Neural crest cell (in vitro differentiated cells): ENCODE measurements around the gene SLC9A7. TPM values are rescaled to one million over a fixed set of nuclear protein-coding genes. Genes with fewer than 3 reads are reported as not detected.

ENCODE experiments used
- DNase-seq: peaks from one replicate; pipeline ENCODE4 v3.0.0; 2021; ENCODE audit warnings: low read depth, mixed read lengths, low spot score
- H3K27ac Mint-ChIP-seq: one replicate; pipeline ENCODE4 v1.8.0; 2021; ENCODE audit warnings: mild to moderate bottlenecking, mixed read lengths; ENCODE audit not compliant: unreplicated experiment
- H3K27me3 Mint-ChIP-seq: 2 replicates; pipeline ENCODE4 v1.8.0; 2021; ENCODE audit warnings: low read depth, mild to moderate bottlenecking, mixed read lengths
- H3K36me3 Mint-ChIP-seq: 2 replicates; pipeline ENCODE4 v1.8.0; 2021; ENCODE audit warnings: low read depth, mild to moderate bottlenecking, mixed read lengths
- H3K4me1 Mint-ChIP-seq: 2 replicates; pipeline ENCODE4 v1.8.0; 2021; ENCODE audit warnings: mixed read lengths
- H3K4me3 Mint-ChIP-seq: one replicate; pipeline ENCODE4 v1.8.0; 2021; ENCODE audit warnings: mild to moderate bottlenecking, mixed read lengths
- H3K9me3 Mint-ChIP-seq: 2 replicates; pipeline ENCODE4 v1.8.0; 2021; ENCODE audit warnings: mixed read lengths
- long read RNA-seq: library from polyadenylated mRNA; unstranded; transcript quantifications from one replicate; pipeline ENCODE4 v2.0.0, GENCODE V29; 2020
- total RNA-seq: library from RNA; stranded (reverse); gene quantifications from 2 replicates; pipeline ENCODE4 v1.2.1, GENCODE V29; 2021
- TF ChIP-seq, protein P1 (sequence below): fragments of 200-600 bp; sonication (generic); conservative IDR thresholded peaks from 2 replicates; pipeline ENCODE4 v1.5.0; 2021; ENCODE audit warnings: antibody characterized with exemption, mild to moderate bottlenecking

SLC9A7 gene
- total RNA-seq: 4.2 and 4.3 TPM in 2 replicates
- long read RNA-seq, partial matches to known transcripts: 0 of 3 reads
- long read RNA-seq, other reads (novel, unspliced or antisense): 3 of 3 reads

DNA sequence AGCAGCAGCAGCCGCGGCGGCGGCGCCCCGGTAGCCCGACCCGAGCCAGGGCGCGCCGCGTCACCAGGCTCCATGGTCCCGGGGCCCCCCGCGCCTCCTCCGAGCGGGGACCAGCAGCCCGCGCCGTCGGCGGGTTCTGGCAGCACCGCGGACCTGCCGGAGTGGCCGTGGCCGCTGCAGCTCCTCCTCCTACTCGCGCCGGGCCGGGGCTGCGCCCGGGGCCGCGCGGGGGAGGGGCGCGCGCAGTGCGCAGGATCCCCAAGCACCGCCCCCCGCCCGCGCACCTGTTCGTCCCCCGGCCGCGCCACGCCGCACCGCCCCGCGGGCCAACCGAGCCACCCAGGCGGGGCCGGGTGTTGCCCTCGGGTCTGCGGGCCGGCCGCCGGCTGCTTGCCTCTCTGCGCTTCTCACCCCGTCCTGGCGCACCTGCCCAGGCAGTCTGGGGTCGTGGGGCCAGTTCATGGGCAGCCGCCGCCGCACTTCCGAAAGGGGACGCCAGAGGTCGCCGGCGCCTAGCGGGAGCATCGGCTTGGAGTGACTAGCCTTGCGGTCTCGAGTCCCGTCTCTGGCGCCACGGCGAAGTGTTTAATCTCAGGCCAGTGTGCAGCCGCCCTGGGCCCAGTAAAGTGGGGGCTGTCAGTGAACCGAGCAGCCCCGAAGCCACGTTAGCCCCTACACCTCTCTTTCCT lies at the start of gene SLC9A7:
Gene SLC9A7 (minus strand): TSS at position 163 of the 689 bp plus-strand sequence. CDS start 89 bp downstream, at position 74.
- TF ChIP-seq, protein P1, sequence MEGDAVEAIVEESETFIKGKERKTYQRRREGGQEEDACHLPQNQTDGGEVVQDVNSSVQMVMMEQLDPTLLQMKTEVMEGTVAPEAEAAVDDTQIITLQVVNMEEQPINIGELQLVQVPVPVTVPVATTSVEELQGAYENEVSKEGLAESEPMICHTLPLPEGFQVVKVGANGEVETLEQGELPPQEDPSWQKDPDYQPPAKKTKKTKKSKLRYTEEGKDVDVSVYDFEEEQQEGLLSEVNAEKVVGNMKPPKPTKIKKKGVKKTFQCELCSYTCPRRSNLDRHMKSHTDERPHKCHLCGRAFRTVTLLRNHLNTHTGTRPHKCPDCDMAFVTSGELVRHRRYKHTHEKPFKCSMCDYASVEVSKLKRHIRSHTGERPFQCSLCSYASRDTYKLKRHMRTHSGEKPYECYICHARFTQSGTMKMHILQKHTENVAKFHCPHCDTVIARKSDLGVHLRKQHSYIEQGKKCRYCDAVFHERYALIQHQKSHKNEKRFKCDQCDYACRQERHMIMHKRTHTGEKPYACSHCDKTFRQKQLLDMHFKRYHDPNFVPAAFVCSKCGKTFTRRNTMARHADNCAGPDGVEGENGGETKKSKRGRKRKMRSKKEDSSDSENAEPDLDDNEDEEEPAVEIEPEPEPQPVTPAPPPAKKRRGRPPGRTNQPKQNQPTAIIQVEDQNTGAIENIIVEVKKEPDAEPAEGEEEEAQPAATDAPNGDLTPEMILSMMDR: peak; percentile 78
- DNase-seq: peak; percentile 72
- H3K27ac Mint-ChIP-seq: no peak within 1 kb of the TSS
- H3K27me3 Mint-ChIP-seq: peaks cover 24% of the 10 kb centered on the region
- H3K9me3 Mint-ChIP-seq: peaks cover 4% of the 10 kb centered on the region
- H3K36me3 Mint-ChIP-seq: no peaks in the 10 kb centered on the region
- H3K4me1 Mint-ChIP-seq: no peaks in the 10 kb centered on the region
- peak within 1 kb of the TSS; percentile 90 for H3K4me3 Mint-ChIP-seq

DNA sequence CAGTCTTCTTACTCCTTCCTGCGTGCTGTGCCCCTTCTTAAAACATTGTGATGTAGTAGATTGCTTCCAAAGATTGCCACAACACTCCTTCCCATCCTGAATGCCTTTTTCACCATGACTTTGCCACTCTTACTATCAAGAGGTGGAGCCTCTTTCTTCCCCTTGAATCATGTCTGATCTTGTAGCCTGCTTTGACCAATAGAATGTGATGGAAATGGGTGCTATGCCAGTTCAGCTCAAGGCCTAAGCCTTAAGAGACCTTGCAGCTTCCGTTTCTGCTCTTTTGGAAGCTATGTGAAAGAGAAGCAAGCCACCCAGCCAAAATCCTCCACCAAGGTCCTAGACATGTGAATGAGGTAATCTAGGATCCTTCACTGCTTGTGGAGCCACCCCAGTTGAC lies 46.4 kb upstream of the SLC9A7 start:
- Mint-ChIP-seq H3K4me3 (no peak overlapping the region), H3K36me3 (no peaks in the 10 kb centered on the region), H3K27me3 (peaks cover 2% of the 10 kb centered on the region), H3K4me1 (no peaks in the 10 kb centered on the region), H3K27ac (no peak overlapping the region), H3K9me3 (no peaks in the 10 kb centered on the region)
- no peak for DNase-seq
- TF ChIP-seq, protein P1: no peak

DNA sequence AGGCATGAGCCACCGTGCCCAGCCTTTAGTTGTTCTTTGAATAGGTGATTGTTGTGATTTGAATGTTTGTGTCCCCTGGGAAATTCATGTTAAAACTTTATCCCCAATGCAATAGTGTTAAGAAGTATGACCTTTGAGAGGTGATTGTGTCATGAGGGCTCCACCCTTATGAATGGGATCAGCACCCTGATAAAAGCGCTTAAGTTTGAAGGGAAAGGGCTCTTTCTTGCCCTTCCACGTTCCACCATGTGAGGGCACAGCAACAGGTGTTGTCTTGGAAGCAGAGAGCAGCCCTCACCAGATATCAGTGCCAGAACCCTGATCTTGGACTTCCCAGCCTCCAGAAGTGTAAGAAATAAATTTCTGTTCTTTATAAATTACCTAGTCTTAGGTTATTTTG lies 44.2 kb upstream of the SLC9A7 start:
- Mint-ChIP-seq H3K4me3 (no peak overlapping the region), H3K4me1 (no peaks in the 10 kb centered on the region), H3K27ac (no peak overlapping the region), H3K36me3 (no peaks in the 10 kb centered on the region), H3K27me3 (peaks cover 2% of the 10 kb centered on the region), H3K9me3 (no peaks in the 10 kb centered on the region)
- TF ChIP-seq, protein P1: no peak
- DNase-seq: no peak

DNA sequence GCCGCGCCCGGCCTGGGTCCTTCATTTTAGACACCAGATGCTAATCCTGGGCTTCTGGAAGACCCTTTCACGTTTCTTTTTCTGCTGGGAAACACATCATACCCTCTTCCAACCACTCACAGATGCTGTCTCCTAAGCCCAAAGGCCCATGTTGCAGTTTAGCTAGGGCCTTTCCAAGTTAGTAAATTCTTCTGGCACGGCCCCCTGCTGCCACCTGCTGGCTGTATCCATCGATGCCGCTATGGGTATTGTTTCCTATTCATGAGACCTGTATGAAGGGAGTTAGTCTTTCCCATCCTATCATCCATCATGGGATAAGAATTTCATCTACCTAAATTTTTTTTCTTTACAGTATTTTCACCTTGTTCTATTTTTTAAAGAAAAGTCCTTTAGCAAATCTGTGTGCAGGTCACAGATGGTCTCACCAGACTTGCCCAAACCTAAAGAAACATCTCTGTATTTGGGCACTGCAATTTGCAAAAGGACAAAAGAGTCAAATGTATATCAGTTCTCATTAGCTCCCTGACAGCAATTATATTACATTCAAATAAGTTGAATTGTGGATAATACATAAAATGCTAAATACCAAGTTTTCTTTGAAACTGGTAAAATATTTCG lies 37.8 kb upstream of the SLC9A7 start:
- Mint-ChIP-seq H3K4me3 (no peak overlapping the region), H3K27ac (no peak overlapping the region), H3K36me3 (no peaks in the 10 kb centered on the region), H3K4me1 (peaks cover 4% of the 10 kb centered on the region), H3K9me3 (no peaks in the 10 kb centered on the region), H3K27me3 (peaks cover 2% of the 10 kb centered on the region)
- peak; percentile 62 for DNase-seq
- TF ChIP-seq, protein P1: peak; percentile 82

DNA sequence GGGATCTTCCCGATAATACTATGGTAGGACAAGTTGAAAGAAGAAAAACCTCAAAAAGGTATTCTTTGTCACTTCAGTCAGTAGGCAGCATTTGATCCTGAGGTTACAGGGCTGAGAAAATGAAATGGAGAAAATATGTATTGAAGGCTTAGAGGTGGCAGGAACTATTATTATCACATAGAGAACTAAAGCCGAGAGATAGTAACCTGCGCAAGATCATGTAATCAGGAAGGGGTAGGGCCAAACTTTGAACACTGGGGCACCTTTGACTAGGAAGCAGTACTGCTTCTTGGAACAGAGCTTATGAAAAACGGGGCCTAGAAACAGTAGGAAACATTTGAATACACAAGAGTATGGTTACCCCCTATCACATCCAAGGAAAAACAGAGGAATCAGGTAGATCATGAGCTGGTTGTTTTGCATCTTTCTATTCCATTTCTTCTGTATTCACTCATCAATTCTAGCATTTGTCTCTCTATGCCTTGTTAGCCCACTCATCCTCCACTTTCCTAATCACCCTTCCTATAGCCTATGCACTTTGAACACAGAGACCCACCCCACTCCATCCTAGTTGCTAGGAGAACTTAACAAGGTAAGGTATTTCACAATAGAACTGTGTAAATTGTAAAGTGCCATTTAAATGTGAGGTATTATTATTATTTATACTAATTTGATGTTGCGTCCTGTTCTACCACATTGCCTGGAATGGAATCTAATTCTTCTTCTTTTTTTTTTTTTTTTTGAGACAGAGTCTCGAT lies 34.6 kb upstream of the SLC9A7 start:
- no peaks in the 10 kb centered on the region for H3K9me3 Mint-ChIP-seq
- H3K27ac Mint-ChIP-seq: no peak overlapping the region
- H3K4me1 Mint-ChIP-seq: peaks cover 4% of the 10 kb centered on the region
- H3K27me3 Mint-ChIP-seq: no peaks in the 10 kb centered on the region
- no peak overlapping the region for H3K4me3 Mint-ChIP-seq
- H3K36me3 Mint-ChIP-seq: no peaks in the 10 kb centered on the region
- TF ChIP-seq, protein P1: no peak
- no peak for DNase-seq
